ENCODE results near the gene KLHL36.
"Not testable (repeated sequence)": the region's sequence is repeated elsewhere in the genome, so short reads cannot be mapped to it uniquely, and the experiment has no call there.

KLHL36 gene

DNA sequence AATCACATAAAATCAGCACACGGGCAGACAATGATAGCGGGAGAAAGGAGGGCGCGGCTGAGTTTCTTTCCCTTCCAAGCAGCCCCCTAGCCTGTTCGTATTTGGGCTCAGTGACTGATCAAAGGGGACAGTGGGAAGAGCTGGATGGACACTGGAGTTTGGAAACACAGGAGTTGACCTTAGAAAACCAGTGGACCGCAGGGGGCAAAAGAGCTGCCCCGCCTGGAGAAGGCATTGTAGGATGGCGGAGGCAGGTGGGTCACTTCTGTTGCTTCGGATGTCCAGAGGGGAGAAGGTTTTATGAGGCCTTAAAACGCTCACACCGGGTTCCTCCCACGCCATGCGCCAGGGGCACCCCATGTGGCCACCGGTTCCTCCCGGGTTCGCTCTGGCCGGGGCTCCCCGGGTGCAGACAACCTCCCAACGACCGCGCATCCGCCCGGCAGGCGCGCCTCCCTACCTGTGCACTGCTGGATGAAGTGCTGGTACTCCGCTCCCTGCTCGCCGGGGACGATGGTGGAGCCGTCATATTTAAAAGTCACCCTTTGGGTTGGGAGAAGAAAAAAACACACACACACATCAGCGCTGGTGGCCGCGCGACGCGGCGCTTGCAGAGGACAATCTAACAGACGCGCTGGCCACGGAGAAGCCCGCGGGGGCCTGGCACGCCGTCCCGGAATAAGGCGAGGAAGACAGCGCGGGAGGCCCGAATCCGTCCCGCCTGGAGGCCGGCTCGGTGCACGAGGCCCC, 31.1 kb upstream of the KLHL36 start:
- DNase-seq: no peak

DNA sequence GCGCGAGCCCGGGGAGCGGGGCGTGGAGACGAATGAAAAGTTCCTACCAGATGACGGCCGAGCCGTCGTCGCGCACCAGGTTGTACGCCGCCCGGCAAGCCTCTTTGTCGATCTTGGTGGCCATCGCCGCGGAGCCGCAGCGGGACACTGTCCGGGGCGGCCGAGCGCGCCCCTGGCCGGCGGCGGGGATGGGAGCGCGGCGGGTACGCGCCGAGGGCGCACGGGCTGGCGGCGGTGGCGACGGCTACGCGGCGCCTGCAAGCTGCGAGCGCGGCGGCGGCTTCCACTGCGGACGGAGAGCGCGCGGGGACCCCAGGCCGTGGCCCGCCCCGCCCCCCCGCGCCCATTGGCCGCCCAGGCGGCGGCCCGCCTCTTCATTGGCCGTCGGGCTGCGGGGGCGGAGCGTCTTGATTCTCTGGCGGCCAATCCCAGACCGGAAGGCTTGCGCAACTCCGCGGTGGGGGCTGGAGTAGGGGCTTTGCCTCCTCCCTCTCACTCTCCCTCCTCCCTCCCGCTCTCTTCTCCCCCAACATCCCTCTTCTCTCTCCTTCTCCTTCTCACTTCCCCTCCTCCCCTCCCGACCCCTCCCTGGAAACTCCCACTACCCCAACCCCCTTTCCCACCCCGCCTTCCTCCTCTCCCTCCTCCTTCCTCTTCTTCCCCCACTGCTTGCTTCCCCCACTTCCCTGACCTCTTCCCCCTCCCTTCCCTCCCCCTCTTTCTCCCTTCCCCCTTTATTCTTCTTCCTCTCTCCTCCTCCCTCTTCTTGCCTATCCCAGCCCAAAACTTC, 30.3 kb upstream of the KLHL36 start, which contains the start of gene COTL1:
TSS of gene COTL1 (minus strand) at position 288 of the 790 bp plus-strand sequence. CDS start at position 124, 164 bp downstream.
- DNase-seq: peak; percentile 95

DNA sequence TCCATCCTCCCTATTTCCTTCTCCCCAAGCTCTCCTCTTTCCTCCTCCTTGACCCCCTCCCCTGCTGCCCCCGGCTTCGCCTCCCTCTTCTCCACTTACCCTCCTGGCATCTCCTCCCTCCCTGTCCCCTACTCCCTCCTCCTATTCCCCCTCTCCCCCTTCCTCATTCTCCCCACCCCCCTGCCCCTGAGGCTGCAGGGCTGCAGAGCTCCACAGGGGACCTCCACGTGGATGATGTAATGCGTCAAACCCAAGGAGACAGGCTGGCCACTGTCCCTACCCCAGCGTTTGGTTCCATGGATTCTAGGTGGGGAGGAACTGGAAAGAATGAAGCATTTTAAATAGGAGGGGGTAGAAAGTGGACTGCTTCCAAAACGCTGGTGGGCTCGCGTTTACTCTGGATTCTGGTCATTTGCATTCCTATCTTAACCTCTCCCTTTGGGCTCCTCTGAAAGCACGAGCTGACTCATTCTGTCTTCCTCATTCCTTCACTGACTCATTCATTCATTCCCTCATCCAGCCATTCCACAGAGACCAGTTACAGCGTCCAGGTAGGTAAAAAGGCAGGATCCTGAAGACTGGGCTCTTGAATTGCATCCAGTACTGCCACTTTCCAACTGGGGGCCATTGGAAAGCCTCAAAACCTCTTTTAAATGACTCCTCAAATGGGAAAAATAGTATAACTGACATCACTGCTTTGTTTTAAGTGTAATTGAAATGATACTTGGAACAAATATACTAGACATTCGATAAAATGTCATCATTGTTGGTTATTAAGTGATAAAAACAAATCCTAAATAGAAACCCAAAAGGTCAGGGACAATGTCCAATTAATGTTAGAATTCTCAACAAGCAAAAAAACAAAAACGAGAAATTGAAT, 29.5 kb upstream of the KLHL36 start:
- peak; percentile 9 for DNase-seq

DNA sequence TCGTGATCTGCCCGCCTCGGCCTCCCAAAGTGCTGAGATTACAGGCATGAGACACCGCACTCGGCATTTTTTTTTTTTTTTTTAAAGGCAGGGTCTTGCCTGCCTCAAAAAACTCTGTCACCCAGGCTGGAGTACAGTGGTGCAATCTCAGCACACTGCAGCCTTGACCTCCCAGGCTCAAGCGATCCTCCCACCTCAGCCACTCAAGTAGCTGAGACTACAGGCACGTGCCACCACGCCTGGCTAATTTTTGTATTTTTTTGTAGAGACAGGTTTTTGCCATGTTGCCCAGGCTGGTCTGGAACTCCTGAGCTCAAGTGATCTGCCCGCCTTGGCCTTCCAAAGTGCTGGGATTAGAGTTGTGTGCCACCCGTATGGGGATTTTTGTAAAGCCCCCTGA, 27.4 kb upstream of the KLHL36 start:
- DNase-seq: not testable (repeated sequence)

DNA sequence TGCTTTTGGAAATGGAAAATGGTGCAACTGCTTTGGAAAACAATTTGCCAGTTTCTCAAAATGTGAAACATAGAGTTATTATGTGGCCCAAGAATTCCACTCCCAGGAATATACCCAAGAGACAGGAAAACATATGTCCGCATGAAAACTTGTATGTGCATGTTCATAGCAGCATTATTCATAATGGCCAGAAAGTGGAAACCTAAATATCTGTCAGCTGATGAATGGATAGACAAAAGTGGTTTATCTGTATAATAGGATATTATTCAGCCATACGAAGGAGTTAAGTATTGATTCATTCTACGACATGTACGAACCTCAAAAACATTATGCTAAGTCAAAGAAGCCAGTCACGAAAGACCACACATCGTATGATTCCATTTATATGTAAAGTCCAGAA, 22.8 kb upstream of the KLHL36 start:
- DNase-seq: no peak

DNA sequence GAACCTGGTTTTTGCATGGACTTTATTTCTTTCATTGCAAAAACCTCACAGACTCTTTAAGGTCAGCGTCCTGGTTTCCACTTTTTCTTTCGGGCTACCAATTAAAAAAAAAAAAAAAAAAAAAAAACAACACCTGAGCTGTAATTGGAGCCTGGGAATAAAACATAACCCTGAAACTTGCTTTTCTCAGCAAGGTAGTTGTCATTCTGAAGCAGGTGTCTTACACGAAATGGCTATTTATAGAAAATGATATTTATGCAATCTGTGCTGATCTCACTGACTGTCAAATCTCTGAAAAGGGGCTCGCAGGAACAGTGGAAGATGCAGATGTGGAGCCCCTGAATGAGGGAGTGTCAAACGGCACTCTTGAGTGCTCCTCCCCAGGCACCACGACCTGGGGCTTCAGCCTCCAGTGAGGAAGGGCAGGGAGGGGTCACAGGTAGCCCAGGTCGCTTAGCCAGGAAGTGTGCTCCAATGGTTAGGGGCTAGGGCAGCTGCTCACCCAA, 20.0 kb upstream of the KLHL36 start:
- no peak for DNase-seq

DNA sequence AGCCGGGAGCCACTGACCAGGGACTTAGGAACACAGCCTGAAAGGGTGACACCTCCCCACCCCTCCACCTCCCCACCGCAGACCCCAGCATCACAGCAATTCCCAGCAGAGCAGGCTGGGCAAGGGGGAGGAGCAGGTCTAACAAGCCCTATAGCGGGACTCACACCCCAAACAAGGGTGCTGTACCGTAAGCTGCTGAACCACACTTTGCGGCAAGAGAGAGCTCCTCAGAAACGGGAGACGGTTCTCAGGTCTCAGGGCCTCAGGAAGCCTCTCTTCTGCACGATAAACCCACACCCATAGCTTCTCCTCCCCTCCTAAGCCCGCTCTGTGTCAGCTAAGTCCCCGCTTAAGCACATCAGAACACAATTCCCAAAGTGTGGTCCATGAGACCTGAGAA, 18.7 kb upstream of the KLHL36 start:
- DNase-seq: no peak

DNA sequence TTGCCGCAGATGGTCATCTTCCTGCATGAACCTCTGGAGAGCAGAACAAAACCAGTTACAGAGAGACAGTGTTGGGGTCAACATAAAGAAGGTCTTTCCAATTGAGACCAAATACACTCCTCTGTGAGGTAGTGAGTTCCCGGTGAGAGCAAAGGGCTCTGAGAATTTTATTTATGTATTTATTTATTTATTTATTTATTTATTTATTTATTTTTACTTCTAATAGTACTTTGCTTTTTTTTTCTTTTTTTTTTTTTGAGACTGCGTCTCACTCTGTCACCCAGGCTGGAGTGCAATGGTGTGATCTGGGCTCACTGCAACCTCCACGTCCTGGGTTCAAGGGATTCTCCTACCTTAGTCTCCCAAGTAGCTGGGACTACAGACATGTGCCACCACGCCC, 18.3 kb upstream of the KLHL36 start:
- no peak for DNase-seq

DNA sequence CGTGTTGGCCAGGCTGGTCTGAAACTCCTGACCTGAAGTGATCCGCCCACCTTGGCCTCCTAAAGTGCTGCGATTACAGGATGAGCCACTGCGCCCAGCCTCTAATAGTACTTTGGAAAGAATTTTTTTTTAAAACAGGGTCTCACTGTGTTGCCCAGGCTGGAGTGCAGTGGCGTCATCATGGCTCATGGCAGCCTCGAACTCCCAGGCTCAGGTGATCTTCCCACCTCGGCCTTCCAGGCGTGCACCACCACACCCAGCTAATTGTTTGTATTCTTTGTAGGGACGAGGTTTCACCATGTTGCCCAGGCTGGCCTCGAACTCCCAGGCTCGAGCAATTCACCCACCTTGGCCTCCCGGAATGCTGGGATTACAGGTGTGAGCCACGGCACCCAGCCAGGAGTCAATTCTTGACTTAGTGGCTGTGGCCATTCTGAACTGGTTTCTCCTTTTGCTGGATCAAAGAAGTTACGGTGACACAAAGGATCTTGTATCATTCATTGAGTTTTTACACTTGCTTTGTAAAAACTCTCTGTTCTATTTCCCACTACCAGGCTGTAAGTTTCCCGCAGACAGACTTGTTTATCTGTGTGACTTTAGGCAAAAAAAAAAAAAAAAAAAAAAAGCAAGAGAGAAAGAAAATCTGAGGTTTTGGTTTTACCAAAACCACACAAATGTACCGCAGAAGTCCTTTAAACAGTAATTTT, 17.7 kb upstream of the KLHL36 start:
- DNase-seq: no peak

DNA sequence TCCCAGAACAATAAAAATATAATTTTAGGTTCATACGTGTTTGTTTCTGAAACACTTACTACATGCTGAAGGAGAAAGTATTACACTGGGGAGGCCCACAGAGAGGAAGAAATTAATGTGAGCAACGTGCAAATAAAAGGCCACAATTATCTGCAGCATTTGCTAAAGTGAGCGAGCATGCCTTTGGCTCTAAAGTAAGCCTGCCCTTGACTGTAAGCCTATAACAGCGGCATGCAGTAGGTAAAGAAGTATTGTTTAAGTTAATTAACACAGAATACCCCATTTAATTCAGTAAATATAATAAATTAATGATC, 17.2 kb upstream of the KLHL36 start:
- DNase-seq: no peak

DNA sequence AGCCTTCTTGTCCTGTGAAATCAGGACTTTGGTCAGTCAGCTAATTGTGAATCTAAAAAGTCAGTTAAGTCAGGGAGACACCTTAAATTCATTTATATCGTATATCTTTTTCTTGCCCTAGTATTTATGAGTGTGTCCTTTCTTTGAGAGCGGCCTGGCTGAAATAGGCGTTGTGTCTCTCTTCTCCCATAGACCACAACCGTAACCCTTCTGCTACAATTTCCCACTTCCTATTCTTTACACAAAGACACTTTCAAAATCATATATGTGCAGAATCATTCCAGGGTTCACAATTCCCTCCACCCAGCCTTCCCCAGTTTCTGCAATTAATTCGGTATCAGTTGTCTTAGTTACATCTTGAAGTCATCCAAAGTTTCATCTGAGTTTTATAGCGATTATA, 16.4 kb upstream of the KLHL36 start:
- DNase-seq: no peak

DNA sequence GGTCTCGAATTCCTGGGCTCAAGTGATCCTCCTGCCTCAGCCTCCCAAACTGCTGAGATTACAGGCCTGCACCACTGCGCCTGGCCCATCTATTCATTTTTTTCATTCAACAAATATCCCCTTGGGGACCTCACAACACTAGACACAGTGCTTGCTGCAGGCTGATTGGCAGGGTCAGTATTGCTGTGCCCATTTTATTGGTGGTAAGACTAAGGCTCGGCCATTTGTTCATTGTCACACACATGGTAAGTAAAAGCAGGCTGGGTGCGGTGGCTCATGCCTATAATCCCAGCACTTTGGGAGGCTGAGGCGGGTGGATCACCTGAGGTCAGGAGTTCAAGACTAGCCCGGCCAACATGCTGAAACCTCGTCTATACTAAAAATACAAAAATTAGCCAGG, 15.4 kb upstream of the KLHL36 start:
- not testable (repeated sequence) for DNase-seq

DNA sequence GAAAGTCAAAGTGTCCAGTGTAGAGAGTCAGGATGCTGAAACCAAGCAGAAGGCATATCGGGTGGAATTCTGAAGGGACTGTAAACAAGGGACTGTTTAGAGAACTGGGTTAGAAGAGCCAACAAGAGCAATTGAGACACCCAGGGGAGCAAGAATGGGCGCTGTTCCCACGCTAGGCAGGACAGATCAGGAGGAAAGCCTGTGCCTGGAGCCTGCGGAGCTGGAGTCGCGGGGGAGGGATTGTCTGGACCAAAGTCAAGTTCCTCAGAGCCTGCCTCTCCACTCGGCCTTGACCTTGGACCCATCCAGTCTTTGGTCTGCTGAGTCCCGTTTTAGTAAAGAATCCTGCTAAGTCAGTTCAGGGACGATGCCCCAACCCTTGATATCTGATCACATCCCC, 14.7 kb upstream of the KLHL36 start:
- peak; percentile 32 for DNase-seq

DNA sequence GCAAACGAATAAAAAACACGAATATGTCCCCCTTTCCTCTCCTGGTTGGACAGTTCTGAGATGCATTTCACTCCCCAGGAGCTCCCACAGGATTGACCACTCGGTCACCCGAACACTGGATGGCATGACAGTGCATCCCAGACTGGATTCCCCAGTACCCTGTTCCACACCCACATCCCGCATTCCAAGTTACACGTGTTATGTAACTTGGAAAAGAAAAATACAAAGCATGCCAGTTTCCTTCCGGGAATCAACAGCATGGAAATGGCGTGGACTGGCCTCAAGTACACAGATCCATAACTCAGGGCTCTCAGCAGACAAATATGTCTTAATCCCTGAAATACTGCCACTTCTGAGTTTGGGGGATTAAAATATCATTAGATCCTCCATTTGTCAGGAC, 12.6 kb upstream of the KLHL36 start:
- no peak for DNase-seq

DNA sequence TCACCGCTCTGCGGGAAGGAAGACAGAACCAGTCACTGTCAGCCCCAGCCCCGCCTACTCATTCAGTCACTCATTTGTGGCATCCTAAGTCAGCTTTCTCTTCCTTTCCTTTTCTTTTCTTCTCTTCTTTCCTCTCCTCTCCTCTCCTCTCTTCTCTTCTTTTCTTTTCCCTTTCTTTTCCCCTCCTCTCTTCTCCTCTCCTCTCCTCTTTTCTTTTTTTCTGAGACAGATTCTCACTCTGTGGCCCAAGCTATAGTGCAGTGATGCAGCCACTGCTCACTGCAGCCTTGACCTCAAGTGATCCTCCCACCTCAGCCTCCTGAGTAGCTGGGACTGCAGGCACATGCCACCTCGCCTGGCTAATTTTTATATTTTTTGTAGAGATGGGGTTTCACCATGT, 10.6 kb upstream of the KLHL36 start:
- DNase-seq: no peak

DNA sequence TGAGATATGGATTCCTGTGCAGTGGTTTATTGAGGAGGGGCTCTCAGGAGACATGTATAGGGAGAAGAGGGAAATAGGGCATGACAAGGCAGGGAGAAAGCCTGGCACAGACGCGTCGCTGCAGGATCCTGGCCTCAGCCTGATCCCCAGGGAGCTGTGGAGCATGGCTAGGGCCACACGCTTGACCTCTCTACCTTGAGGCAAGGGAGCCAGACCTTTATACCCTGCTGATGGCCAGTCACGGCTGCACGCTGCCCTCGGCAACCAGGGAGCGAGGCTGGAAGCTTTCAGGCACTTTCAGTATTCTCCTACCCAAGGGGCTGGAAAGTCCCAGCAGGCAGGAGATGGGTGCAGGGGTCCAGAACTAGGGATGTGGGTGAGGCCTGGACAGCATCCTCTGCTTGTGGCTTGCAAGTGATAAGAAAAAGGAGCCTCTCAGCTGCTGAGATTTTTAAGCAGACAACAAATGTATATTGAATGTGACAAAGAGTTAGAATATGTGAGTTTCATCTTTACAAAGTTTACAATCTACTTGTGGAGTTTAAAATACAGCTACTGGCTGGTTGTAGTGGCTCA, 10.0 kb upstream of the KLHL36 start:
- DNase-seq: no peak

DNA sequence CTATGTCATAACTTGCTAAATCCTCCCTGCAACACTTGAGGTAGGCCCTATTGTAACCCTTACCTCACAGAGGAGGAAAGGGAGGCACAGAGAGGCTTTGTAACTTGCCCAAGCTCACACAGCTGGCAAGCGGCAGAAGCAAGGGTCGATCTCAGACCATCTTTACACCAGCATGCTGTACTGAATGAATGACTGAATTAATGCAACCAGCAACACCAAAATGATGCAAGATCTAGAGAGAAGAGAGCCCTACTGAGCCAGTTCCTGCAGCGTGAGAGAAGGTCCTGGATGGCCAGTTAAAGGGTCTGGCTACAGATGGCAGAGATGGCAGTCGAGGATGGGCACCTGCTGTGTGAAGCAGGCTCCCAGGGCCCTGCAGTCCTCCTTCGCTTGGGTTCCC, 8.2 kb upstream of the KLHL36 start:
- no peak for DNase-seq

DNA sequence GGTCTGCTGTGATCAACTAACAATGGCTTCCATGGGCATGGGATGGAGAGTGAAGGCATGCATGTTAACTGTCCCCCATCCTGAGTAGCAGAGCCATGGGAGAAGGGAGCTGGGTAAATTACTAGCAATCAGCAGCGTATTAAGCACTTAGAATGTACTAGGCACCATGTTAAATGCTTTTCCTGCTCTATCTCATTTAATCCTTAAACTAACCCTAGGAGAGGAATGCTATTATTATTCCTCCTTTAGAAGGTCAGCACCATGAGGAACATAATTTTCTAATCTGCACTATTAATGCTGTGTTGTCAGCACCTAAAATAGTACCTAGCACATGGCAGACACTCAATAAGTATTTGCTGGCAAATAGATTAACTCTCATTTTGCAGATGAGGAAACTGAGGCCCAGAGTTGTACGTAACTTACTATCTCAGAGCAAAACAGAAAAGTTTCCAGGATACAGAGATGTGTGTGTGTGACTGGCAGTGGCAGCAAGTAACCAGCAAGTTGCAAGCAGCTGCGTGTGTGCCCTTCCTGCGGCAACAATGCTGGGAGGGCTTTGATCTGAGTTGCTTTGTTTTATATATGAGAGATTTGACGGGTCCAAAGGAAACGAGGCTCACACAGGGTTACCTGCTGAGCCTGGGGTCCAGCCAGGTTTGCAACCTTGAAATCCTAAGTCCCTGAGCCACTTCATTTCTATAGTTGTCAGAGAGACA, 6.5 kb upstream of the KLHL36 start:
- DNase-seq: no peak

DNA sequence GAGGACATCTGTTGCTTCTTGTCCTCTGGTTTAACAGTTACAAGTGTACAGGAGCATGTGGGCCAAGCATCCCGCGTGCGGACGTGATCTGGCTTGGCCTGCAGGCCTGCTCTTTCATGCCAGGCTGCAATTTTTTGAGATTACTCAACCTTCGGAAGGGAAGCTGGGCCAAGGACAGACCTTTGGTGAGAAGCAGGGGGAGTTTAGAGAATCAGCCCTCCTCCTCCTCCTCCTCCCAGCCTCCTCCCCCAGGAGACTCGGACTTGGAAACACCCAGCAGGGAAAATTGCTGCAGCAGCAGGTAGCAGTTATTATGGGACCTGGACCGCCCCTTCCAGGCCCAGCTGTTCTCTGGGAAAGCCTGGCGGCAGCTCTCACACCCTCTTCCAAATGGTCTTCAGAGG, 5.1 kb upstream of the KLHL36 start:
- no peak for DNase-seq

DNA sequence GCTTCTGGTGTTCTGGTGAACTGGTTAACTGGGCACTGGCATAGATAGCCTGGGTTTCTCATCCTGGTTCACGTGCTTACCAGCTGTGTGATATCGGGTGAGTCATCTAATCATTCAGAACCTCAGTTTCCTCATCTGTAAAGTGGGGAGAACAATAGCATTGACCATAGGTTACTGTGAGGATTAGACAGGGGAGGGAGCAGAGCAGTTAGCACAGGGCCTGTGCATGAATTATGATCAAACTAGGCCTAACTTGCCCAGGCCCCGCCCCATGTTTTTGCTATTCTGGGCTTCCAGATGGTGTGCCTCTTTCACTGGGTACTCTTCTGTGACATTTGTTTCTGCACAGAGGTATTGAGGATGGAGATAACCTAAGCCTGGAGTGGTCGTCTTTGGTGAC, 4.6 kb upstream of the KLHL36 start:
- no peak for DNase-seq
